ENCODE data around the gene PAPPA2.
"Not testable (repeated sequence)": the region's sequence is repeated elsewhere in the genome, so short reads cannot be mapped to it uniquely, and the experiment has no call there.

The PAPPA2 gene

GRCh38 chr1:176462674-176463378 lies at the start of gene PAPPA2:
Gene PAPPA2 (plus strand): TSS chr1:176463175. CDS start chr1:176556323, 93,148 bp downstream.
- DNase-seq: no peak

GRCh38 chr1:176416777-176417176 lies 46.2 kb upstream of the PAPPA2 start:
- no peak for DNase-seq

DNA sequence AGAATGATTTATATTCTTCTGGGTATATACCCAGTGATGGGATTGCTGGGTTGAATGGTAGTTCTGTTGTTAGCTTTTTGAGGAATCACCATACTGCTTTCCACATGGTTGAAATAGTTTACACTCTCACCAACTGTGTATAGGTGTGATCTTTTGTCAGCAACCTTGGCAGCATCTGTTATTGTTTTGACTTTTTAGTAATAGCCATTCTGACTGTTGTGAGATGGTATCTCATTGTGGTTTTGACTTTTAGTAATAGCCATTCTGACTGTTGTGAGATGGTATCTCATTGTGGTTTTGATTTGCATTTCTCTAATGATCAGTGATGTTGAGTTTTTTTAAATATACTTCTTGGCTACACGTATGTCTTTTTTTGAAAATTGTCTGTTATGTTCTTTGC lies 43.4 kb upstream of the PAPPA2 start:
- not testable (repeated sequence) for DNase-seq

GRCh38 chr1:176434234-176434633 lies 28.7 kb upstream of the PAPPA2 start:
- DNase-seq: no peak

DNA sequence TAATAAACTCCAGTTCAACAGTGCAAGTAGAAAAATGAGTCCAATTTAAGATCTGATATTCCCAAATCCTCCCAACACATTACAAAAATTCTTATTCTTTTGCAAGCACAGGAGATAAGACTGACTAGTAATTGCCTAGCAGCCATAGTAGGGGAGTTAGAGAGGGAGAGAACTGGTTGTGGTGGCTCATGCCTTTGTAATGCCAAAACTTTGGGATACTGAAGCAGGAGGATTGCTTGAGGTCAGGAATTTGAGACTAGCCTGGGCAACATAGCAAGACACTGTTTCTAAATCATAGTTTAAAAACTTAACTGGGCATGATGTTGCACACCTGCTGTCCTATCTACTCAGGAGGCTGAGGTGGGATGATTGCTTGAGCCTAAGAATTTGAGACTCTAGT lies 26.7 kb upstream of the PAPPA2 start:
- DNase-seq: no peak

DNA sequence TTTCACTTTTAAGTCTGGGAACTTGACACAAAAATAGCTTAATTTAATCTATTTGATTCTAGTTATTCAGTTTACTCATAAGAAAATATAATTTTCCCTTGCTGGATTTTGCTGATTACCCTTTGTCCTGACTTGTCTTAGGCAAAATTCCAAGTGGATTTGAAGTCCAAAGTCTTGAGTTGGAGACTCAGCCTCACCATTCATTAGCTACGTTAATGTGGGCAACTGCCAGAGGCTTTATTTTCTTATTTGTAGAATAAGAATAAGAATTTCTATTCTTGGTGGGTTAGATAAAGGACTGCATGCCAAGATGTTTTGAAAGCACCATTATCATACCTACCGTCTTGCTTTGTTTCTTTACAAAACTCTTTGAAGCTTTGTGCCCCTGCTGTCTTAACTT lies 22.8 kb upstream of the PAPPA2 start:
- no peak for DNase-seq

GRCh38 chr1:176444286-176444685 lies 18.7 kb upstream of the PAPPA2 start:
- no peak for DNase-seq

GRCh38 chr1:176445402-176445801 lies 17.6 kb upstream of the PAPPA2 start:
- DNase-seq: no peak

- no peak for DNase-seq
Measured at GRCh38 chr1:176448340-176448739, 14.6 kb upstream of the PAPPA2 start.

DNA sequence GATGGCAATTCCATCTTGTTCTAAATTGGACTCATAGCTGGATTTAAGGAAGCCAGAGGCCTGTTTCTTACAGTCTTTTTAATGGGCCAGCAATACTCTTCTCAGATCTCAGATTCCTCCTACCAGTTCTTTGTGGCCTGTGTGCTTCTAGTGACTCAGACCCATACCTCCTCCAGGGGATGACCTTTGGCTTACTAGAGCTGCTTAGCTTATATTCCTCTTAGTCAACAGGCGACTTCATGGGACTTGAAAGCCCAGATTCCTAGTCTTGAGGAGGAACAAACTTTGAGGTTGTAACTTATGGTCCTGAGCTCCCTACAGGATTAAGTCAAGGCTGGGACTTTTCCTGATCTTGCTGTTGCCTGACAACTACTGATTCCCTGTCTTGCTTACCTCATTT lies 12.4 kb upstream of the PAPPA2 start:
- no peak for DNase-seq

- DNase-seq: not testable (repeated sequence)
Measured at GRCh38 chr1:176451741-176452140, 11.2 kb upstream of the PAPPA2 start.

DNA sequence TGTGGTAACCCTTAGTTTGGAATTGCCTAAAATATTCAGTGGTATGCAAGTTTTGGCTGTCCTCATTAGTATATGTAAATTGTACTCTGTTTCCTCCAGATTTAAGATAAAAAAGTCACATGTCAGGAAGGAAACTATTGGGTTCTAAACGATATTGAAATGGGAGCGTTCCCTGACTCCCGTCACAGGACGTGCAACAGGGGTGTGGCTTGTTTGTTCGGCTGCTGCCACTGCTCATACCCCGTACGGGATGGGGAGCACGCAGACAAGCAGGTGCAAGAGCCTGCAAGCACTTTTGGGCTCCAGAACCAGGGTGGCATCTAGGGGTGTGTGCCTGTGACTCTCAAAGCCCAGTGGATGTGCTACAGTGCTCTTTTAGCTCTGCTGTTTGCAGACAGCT lies 6.2 kb upstream of the PAPPA2 start:
- no peak for DNase-seq

DNA sequence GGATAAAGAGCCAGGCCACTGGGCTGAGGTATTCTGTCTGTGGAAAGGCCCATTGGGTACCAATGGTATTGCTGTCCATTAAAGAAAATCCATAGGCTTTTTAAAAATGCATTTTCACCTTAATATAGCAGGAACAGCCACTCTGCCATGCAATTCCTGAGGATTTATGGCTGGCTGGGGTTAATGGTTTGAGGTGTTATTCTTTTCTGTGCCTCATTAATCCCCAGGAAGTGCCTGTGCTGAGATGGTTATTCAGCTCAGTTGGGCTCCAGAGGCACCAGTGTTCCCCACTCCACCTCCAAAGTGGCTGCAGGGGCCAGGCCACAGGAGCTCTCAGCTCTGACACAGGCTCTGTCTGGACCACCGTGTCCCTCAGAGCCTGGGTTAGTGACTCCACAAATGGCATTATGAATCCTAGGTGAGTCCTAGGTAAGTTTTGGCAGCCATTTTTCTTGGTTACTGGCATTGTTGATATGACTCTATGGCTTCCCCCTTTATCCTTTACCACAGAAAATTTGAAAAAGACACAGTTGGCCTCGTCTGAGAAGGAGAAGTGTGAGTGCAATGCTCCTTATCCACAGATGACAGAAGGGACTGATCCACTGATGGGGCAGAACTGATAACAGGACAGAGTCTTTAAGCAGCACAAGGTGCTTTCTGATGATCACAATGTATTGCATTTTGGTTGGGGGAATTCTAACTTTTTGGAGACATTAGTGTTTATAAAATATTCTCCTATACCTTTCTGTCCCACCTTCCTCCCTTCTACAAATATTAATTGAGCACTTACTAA lies 2.2 kb upstream of the PAPPA2 start:
- no peak for DNase-seq

DNA sequence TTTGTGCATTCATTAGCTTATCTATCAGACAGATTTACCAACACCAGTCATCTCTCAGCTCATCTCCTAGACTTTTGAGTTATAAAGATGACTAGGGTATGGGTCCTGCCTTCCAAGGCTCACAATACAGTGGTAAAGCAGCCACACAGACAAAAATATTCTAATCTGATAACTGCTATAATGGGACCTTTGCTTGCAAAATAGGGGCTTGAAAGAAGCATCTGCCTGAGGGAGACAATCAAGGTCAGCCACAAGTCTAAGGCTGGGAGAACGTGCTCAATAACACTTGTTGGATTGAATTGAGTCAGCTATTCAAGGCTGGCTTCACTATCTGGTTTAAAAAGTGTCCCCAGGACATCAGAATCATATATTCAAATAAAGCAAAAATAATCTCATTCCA lies 1.4 kb upstream of the PAPPA2 start:
- no peak for DNase-seq

GRCh38 chr1:176466514-176466913 lies 3.5 kb downstream of the PAPPA2 start:
- no peak for DNase-seq

- DNase-seq: no peak
Measured at GRCh38 chr1:176469450-176470010, 6.6 kb downstream of the PAPPA2 start.

DNA sequence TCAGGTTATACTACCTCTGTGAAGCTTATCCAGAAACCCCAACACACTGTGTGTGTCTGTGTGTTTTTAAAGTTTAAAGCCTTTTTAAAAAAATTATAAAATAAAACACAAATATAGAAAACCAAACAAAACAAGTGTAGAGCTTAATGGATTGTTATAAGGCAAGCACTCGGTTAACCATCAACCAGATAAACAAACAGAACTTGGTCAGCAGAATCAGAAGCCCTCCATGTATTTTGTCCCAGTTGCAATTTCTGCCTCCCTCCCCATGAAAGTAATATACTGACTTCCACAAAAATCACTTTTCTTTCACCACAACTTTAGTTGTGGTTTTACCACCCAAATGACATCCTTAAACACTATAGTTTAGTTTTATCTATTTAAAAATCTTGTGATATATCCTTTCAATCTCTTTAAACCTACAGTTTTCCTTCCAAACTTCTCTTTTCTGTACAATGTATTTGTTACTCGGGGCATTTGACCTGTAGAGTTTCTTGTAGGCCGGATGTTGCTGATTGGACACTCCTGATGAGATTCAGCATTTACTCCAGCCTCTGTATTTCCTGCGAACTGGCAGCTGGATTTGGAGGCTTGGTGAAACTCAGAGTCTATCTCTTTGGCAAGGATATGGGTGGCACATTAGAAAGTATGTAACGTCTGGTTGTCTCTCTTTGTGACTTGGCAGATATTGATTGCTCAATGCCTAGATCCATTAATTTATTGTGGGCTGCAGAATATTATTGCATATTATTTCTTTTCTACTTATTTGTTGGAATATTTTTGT lies 8.6 kb downstream of the PAPPA2 start:
- no peak for DNase-seq

GRCh38 chr1:176479971-176480370 lies 17.0 kb downstream of the PAPPA2 start:
- no peak for DNase-seq

- no peak for DNase-seq
Measured at GRCh38 chr1:176480750-176481149, 17.8 kb downstream of the PAPPA2 start.

- no peak for DNase-seq
Measured at GRCh38 chr1:176485083-176485482, 22.1 kb downstream of the PAPPA2 start.

DNA sequence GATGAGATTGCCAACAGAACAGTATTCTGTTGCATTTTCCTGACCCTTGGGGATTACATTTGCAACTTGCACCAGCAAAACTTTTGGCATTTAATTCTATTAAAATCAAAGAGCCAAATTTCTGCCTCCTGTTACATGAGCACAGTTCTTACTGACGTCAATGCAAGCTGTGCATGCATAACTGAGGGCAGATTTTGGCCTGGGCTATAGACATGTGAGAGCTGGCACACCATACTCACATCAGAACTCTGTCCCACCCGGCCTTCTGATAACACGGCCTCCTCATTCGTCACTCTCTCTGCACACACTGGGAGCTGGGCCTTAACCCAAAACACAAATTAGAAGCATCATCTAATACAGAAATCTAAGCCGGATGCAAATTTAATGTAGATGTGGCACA lies 31.5 kb downstream of the PAPPA2 start:
- no peak for DNase-seq

DNA sequence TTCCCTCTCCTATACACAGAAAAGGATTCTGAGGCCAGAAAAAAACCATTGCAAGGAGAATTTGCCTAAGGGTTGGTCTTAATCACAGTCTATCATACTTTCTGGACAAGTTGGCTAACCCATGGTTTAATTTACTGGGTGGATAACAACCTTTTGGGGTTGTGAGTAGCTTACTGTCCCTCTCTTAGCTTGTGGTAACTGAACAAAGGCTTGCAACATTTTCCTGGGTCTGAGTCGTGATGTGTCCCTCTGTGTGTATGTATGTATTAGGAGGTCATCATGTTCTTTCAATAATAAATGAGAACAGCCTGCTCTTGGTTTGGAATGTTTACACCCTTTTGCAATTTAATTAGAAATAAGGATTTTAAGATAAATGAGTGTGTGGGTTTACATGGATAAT lies 36.7 kb downstream of the PAPPA2 start:
- DNase-seq: no peak

DNA sequence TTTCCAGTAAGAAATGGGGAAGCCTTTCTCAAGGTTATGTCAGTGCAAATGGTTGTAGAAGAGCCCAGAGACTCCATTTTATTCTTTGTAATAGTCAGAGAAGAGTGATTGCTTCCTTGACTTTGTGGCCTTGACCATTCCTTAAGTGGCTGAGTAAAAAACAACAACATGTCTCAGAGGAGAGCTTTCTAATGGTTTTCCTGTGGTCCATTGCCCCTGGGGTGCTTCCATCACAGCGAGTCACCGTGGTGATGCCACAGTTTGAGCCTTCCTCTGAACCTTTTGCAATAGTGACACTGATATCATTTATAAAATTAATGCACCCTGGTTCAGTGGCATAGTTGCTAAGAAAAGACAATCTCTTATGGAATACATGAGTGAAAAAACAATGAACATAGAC lies 38.6 kb downstream of the PAPPA2 start:
- DNase-seq: no peak

All from stimulated activated CD4-positive, alpha-beta T cell treated with anti-CD3 and anti-CD28 coated beads, Interleukin-2, amount 100 ng/mL, for 48 hours (primary cell).